Measurements from ENCODE around the gene PNMA1. TPM values are rescaled to one million over a fixed set of nuclear protein-coding genes. Genes with fewer than 3 reads are reported as not detected.

PNMA1 gene
- total and polyA plus RNA-seq, 9 of the 15 experiments (the other 6 are each of a cell fraction or from before 2014, with no cell fraction given) = 1.7 to 26.4 (median 8.7) TPM

DNA sequence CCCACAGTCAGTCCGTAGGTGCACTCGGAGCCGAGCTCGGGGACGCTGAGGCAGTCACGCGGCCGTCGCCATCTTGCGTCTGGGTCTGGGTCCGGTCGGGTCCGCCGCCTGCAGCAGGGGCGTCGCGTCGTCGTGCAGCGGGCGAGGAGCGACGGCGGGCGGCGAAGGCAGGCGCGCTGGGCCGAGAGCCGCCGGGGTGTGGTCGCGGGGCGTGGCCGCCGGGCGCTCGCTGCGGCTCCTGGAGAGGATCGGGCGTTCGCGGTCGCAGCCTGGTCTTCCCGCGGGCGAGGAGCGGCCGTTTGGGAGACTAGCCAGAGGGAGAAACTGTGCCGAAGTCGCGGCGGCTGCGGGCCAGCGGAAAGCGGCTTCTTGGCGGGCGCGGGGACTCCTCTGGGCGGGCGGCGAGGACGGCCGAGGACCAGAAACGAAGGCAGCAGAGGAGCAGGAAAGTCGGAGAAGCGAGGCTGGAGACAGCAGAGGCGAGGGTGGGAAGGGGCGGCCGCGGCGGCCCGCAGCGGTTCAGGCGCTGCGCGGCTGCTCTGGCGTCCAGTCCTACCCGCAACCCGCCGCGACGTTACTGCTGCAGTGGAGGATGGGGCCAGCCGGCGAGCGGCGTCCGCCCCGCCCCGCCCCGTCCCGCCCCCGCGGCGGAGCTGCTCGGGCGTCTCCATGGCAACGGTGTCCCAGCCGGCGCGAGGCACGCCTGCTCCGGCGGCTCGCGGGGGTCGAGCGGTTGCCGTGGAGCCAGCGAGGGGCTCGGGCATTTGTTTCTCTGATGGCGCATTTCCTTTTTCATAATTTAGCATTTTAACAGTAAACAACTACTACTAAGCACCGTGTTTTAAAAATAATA, at the start of gene PNMA1 (continued):
- 0 out of 4 replicates have a peak, but pooled peaks of 1 of the 2 experiments have one; percentile 1 for TF ChIP-seq RAD21 (CRISPR knock-in tag; conservative IDR thresholded peaks at IDR 0.05 in 1 of 2, IDR thresholded peaks at IDR 0.05 in 1 of 2)
- no peak for TF ChIP-seq ZNF780A (CRISPR knock-in tag; IDR thresholded peaks at IDR 0.05)
- peak; percentile 64 for TF ChIP-seq USF1 (CRISPR knock-in tag; IDR thresholded peaks at IDR 0.05)
- 0 out of 2 replicates have a peak, but pooled peaks have one; percentile 7 for TF ChIP-seq RNF2 (IDR thresholded peaks at IDR 0.05)
- no peak for TF ChIP-seq CHCHD3 (CRISPR knock-in tag; IDR thresholded peaks at IDR 0.05)
- TF ChIP-seq, protein P1, sequence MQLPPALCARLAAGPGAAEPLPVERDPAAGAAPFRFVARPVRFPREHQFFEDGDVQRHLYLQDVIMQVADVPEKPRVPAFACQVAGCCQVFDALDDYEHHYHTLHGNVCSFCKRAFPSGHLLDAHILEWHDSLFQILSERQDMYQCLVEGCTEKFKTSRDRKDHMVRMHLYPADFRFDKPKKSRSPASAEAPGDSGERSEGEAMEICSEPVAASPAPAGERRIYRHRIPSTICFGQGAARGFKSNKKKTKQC (CRISPR knock-in tag; IDR thresholded peaks at IDR 0.05) = no peak; the same call in 1 of the 2 replicates
- TF ChIP-seq NCOA6 (IDR thresholded peaks at IDR 0.05) = 0 out of 2 replicates have a peak, but pooled peaks have one; percentile 13
- TF ChIP-seq, protein P2, sequence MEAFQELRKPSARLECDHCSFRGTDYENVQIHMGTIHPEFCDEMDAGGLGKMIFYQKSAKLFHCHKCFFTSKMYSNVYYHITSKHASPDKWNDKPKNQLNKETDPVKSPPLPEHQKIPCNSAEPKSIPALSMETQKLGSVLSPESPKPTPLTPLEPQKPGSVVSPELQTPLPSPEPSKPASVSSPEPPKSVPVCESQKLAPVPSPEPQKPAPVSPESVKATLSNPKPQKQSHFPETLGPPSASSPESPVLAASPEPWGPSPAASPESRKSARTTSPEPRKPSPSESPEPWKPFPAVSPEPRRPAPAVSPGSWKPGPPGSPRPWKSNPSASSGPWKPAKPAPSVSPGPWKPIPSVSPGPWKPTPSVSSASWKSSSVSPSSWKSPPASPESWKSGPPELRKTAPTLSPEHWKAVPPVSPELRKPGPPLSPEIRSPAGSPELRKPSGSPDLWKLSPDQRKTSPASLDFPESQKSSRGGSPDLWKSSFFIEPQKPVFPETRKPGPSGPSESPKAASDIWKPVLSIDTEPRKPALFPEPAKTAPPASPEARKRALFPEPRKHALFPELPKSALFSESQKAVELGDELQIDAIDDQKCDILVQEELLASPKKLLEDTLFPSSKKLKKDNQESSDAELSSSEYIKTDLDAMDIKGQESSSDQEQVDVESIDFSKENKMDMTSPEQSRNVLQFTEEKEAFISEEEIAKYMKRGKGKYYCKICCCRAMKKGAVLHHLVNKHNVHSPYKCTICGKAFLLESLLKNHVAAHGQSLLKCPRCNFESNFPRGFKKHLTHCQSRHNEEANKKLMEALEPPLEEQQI (IDR thresholded peaks at IDR 0.05) = no peak
- TF ChIP-seq HCFC1 (IDR thresholded peaks at IDR 0.05; ENCODE audit: low read depth, low read length) = 0 out of 2 replicates have a peak, but pooled peaks have one; percentile 7
- TF ChIP-seq BCOR (IDR thresholded peaks at IDR 0.05) = peak; percentile 42; the same call in 1 of the 2 replicates
- TF ChIP-seq KLF16 (IDR thresholded peaks at IDR 0.05) = no peak
- peak; percentile 56 to 94 for TF ChIP-seq NONO (IDR thresholded peaks at IDR 0.05; ENCODE audit: low read depth in 2 of 2, low read length in 1 of 2)
- TF ChIP-seq, protein P3, sequence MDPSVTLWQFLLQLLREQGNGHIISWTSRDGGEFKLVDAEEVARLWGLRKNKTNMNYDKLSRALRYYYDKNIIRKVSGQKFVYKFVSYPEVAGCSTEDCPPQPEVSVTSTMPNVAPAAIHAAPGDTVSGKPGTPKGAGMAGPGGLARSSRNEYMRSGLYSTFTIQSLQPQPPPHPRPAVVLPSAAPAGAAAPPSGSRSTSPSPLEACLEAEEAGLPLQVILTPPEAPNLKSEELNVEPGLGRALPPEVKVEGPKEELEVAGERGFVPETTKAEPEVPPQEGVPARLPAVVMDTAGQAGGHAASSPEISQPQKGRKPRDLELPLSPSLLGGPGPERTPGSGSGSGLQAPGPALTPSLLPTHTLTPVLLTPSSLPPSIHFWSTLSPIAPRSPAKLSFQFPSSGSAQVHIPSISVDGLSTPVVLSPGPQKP (CRISPR knock-in tag; IDR thresholded peaks at IDR 0.05) = no peak
- 0 out of 2 replicates have a peak, but pooled peaks have one; percentile 59 for TF ChIP-seq BMI1 (IDR thresholded peaks at IDR 0.05; ENCODE audit: low read length)
- TF ChIP-seq, protein P4, sequence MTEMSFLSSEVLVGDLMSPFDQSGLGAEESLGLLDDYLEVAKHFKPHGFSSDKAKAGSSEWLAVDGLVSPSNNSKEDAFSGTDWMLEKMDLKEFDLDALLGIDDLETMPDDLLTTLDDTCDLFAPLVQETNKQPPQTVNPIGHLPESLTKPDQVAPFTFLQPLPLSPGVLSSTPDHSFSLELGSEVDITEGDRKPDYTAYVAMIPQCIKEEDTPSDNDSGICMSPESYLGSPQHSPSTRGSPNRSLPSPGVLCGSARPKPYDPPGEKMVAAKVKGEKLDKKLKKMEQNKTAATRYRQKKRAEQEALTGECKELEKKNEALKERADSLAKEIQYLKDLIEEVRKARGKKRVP (CRISPR knock-in tag; IDR thresholded peaks at IDR 0.05) = no peak
- peak in 1 of 2 experiments; percentile 65; a peak in 1 of 4 replicates for TF ChIP-seq MAZ (CRISPR knock-in tag; conservative IDR thresholded peaks at IDR 0.05 in 1 of 2, IDR thresholded peaks at IDR 0.05 in 1 of 2)
- TF ChIP-seq TEAD4 (IDR thresholded peaks at IDR 0.05; ENCODE audit: low read length) = no peak
- no peak for TF ChIP-seq TEAD4 (CRISPR knock-in tag; IDR thresholded peaks at IDR 0.05; ENCODE audit: borderline replicate concordance)
- no peak for TF ChIP-seq PRPF4 (IDR thresholded peaks at IDR 0.05; ENCODE audit: insufficient read depth, low read depth, low read length, poor library complexity, severe bottlenecking)
- no peak for TF ChIP-seq SMARCB1 (IDR thresholded peaks at IDR 0.05; ENCODE audit: insufficient read length, low read depth)
- TF ChIP-seq ZNF586 (CRISPR knock-in tag; conservative IDR thresholded peaks at IDR 0.05) = no peak
- no peak for TF ChIP-seq ZFP1 (CRISPR knock-in tag; IDR thresholded peaks at IDR 0.05)
